Measurements from ENCODE around the gene LMAN2L. TPM values are rescaled to one million over a fixed set of nuclear protein-coding genes. Genes with fewer than 3 reads are reported as not detected.

Gene LMAN2L
- total and polyA plus RNA-seq, 12 donors, result 11.0 to 31.4 (median 18.8) TPM

GRCh38 chr2:96733931-96734330, 5.9 kb downstream of the LMAN2L start:
- WGBS, 2 donors, result 71 to 88% methylated on average over 3 of the region's 3 CpGs
- H3K9me3 ChIP-seq, result no peaks in the 10 kb centered on the region
- TF ChIP-seq CTCF (IDR thresholded peaks at IDR 0.05), result no peak
- no peaks in the 10 kb centered on the region for H3K27me3 ChIP-seq
- peaks cover 0 to 55% (median 24%) of the 10 kb centered on the region in 9 donors for H3K4me1 ChIP-seq
- no peak overlapping the region for H3K4me3 ChIP-seq
- intact Hi-C loops (cut with DNase I), result no loop called here
- DNase-seq (no peak), ATAC-seq (peak in 4 of 8 donors; percentile 41 to 71 (median 50))
- peaks cover 0 to 88% (median 48%) of the 10 kb centered on the region in 9 donors for H3K36me3 ChIP-seq
- H3K27ac ChIP-seq, result peak overlapping the region in 4 of 10 donors; percentile 13 to 21 (median 13)

GRCh38 chr2:96730212-96730611, 9.7 kb downstream of the LMAN2L start:
- ATAC-seq (no peak), DNase-seq (no peak)
- 91 to 95% methylated on average over 2 of the region's 2 CpGs for WGBS, 2 donors
- Histone ChIP-seq H3K27me3 (no peaks in the 10 kb centered on the region), H3K36me3 (peaks cover 0 to 100% (median 73%) of the 10 kb centered on the region in 9 donors), H3K9me3 (no peaks in the 10 kb centered on the region), H3K27ac (peak overlapping the region in 1 of 10 donors; percentile 9), H3K4me1 (peaks cover 0 to 23% (median 13%) of the 10 kb centered on the region in 9 donors), H3K4me3 (no peak overlapping the region)
- intact Hi-C loops (cut with DNase I), result no loop called here
- TF ChIP-seq CTCF (IDR thresholded peaks at IDR 0.05), result no peak

GRCh38 chr2:96729748-96730147, 10.1 kb downstream of the LMAN2L start:
- Histone ChIP-seq H3K27ac (peak overlapping the region in 1 of 10 donors; percentile 8), H3K4me3 (no peak overlapping the region), H3K4me1 (peaks cover 0 to 18% (median 9%) of the 10 kb centered on the region in 9 donors), H3K36me3 (peaks cover 0 to 100% (median 73%) of the 10 kb centered on the region in 9 donors), H3K27me3 (no peaks in the 10 kb centered on the region), H3K9me3 (no peaks in the 10 kb centered on the region)
- DNase-seq (no peak), ATAC-seq (no peak)
- intact Hi-C loops (cut with DNase I), result no loop called here
- whole genome bisulfite sequencing, 2 donors, result 72 to 83% methylated on average over 7 of the region's 7 CpGs
- TF ChIP-seq CTCF (IDR thresholded peaks at IDR 0.05), result no peak

- DNase-seq (no peak), ATAC-seq (no peak)
- no peak for TF ChIP-seq CTCF (IDR thresholded peaks at IDR 0.05)
- H3K4me1 ChIP-seq, result peaks cover 0 to 9% (median 0%) of the 10 kb centered on the region in 9 donors
- WGBS, 2 donors, result 93 to 96% methylated on average over 5 of the region's 5 CpGs
- H3K36me3 ChIP-seq, result peaks cover 0 to 98% (median 54%) of the 10 kb centered on the region in 9 donors
- H3K9me3 ChIP-seq, result no peaks in the 10 kb centered on the region
- intact Hi-C loops (cut with DNase I), result no loop called here
- H3K27ac ChIP-seq, result no peak overlapping the region
- no peak overlapping the region for H3K4me3 ChIP-seq
- H3K27me3 ChIP-seq, result no peaks in the 10 kb centered on the region
Measured at GRCh38 chr2:96727431-96727830, 12.4 kb downstream of the LMAN2L start.

All from heart right ventricle (tissue), 16 donors.